ENCODE measurements around the gene BCL3. TPM values are rescaled to one million over a fixed set of nuclear protein-coding genes. Genes with fewer than 3 reads are reported as not detected.

Gene BCL3
- total and polyA plus RNA-seq, 2 of the 13 experiments (the other 11 are each of a cell fraction or from before 2014, with no cell fraction given) = 2.3 to 4.0 TPM

GRCh38 chr19:44718441-44719261 is 29.9 kb upstream of the BCL3 start (continued):
- peak; percentile 97 for TF ChIP-seq PAXIP1 (CRISPR knock-in tag; conservative IDR thresholded peaks at IDR 0.05)
- no peak for TF ChIP-seq ZNF781 (CRISPR knock-in tag; IDR thresholded peaks at IDR 0.05; ENCODE audit: borderline replicate concordance, not compliant biosample characterization)
- TF ChIP-seq ZBTB1 (CRISPR knock-in tag; IDR thresholded peaks at IDR 0.05; ENCODE audit: borderline replicate concordance) = no peak
- TF ChIP-seq TBX3 (IDR thresholded peaks at IDR 0.05; ENCODE audit: borderline replicate concordance) = no peak
- TF ChIP-seq ZNF589 (CRISPR knock-in tag; conservative IDR thresholded peaks at IDR 0.05) = no peak
- TF ChIP-seq YY1 (IDR thresholded peaks at IDR 0.05; ENCODE audit: insufficient read depth, insufficient replicate concordance, low read depth, low read length) = peak; percentile 52
- no peak for TF ChIP-seq ZNF24 (IDR thresholded peaks at IDR 0.05)
- TF ChIP-seq ZNF451 (CRISPR knock-in tag; IDR thresholded peaks at IDR 0.05) = peak; percentile 64; the same call in 1 of the 2 replicates
- TF ChIP-seq, protein P1, sequence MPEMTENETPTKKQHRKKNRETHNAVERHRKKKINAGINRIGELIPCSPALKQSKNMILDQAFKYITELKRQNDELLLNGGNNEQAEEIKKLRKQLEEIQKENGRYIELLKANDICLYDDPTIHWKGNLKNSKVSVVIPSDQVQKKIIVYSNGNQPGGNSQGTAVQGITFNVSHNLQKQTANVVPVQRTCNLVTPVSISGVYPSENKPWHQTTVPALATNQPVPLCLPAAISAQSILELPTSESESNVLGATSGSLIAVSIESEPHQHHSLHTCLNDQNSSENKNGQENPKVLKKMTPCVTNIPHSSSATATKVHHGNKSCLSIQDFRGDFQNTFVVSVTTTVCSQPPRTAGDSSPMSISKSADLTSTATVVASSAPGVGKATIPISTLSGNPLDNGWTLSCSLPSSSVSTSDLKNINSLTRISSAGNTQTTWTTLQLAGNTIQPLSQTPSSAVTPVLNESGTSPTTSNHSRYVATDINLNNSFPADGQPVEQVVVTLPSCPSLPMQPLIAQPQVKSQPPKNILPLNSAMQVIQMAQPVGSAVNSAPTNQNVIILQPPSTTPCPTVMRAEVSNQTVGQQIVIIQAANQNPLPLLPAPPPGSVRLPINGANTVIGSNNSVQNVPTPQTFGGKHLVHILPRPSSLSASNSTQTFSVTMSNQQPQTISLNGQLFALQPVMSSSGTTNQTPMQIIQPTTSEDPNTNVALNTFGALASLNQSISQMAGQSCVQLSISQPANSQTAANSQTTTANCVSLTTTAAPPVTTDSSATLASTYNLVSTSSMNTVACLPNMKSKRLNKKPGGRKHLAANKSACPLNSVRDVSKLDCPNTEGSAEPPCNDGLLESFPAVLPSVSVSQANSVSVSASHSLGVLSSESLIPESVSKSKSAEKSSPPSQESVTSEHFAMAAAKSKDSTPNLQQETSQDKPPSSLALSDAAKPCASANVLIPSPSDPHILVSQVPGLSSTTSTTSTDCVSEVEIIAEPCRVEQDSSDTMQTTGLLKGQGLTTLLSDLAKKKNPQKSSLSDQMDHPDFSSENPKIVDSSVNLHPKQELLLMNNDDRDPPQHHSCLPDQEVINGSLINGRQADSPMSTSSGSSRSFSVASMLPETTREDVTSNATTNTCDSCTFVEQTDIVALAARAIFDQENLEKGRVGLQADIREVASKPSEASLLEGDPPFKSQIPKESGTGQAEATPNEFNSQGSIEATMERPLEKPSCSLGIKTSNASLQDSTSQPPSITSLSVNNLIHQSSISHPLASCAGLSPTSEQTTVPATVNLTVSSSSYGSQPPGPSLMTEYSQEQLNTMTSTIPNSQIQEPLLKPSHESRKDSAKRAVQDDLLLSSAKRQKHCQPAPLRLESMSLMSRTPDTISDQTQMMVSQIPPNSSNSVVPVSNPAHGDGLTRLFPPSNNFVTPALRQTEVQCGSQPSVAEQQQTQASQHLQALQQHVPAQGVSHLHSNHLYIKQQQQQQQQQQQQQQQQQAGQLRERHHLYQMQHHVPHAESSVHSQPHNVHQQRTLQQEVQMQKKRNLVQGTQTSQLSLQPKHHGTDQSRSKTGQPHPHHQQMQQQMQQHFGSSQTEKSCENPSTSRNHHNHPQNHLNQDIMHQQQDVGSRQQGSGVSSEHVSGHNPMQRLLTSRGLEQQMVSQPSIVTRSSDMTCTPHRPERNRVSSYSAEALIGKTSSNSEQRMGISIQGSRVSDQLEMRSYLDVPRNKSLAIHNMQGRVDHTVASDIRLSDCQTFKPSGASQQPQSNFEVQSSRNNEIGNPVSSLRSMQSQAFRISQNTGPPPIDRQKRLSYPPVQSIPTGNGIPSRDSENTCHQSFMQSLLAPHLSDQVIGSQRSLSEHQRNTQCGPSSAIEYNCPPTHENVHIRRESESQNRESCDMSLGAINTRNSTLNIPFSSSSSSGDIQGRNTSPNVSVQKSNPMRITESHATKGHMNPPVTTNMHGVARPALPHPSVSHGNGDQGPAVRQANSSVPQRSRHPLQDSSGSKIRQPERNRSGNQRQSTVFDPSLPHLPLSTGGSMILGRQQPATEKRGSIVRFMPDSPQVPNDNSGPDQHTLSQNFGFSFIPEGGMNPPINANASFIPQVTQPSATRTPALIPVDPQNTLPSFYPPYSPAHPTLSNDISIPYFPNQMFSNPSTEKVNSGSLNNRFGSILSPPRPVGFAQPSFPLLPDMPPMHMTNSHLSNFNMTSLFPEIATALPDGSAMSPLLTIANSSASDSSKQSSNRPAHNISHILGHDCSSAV (CRISPR knock-in tag; IDR thresholded peaks at IDR 0.05; ENCODE audit: borderline replicate concordance) = no peak
- peak; percentile 64; the same call in 1 of the 2 replicates for TF ChIP-seq ZBTB7A (CRISPR knock-in tag; IDR thresholded peaks at IDR 0.05)
- peak; percentile 28 for TF ChIP-seq RBM39 (IDR thresholded peaks at IDR 0.05; ENCODE audit: low read depth, low read length, poor library complexity, severe bottlenecking)
- TF ChIP-seq, protein P2, sequence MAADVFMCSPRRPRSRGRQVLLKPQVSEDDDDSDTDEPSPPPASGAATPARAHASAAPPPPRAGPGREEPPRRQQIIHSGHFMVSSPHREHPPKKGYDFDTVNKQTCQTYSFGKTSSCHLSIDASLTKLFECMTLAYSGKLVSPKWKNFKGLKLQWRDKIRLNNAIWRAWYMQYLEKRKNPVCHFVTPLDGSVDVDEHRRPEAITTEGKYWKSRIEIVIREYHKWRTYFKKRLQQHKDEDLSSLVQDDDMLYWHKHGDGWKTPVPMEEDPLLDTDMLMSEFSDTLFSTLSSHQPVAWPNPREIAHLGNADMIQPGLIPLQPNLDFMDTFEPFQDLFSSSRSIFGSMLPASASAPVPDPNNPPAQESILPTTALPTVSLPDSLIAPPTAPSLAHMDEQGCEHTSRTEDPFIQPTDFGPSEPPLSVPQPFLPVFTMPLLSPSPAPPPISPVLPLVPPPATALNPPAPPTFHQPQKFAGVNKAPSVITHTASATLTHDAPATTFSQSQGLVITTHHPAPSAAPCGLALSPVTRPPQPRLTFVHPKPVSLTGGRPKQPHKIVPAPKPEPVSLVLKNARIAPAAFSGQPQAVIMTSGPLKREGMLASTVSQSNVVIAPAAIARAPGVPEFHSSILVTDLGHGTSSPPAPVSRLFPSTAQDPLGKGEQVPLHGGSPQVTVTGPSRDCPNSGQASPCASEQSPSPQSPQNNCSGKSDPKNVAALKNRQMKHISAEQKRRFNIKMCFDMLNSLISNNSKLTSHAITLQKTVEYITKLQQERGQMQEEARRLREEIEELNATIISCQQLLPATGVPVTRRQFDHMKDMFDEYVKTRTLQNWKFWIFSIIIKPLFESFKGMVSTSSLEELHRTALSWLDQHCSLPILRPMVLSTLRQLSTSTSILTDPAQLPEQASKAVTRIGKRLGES (CRISPR knock-in tag; IDR thresholded peaks at IDR 0.05; ENCODE audit: borderline replicate concordance) = no peak
